ACC112 (cell line): ENCODE measurements around the gene RBP5.

ENCODE experiments used
- H2AFZ ChIP-seq: fragments of 200-600 bp; sonication (generic); one replicate; pipeline ENCODE4 v1.6.0; 2017; ENCODE audit warnings: antibody characterized with exemption, low read length; ENCODE audit not compliant: unreplicated experiment
- H3K27ac ChIP-seq: fragments of 200-600 bp; sonication (generic); 2 replicates; pipeline ENCODE4 v1.5.1; 2014; ENCODE audit warnings: low read depth, mild to moderate bottlenecking, antibody characterized with exemption, low read length, moderate library complexity
- H3K27me3 ChIP-seq: fragments of 200-600 bp; sonication (generic); 2 replicates; pipeline ENCODE4 v1.6.1; 2014; ENCODE audit warnings: mild to moderate bottlenecking, antibody characterized with exemption, low read length, moderate library complexity, mixed read lengths; ENCODE audit not compliant: insufficient read depth
- H3K36me3 ChIP-seq: fragments of 200-600 bp; sonication (generic); 2 replicates; pipeline ENCODE4 v1.6.1; 2016; ENCODE audit warnings: mild to moderate bottlenecking, antibody characterized with exemption, low read length, moderate library complexity, mixed read lengths; ENCODE audit not compliant: insufficient read depth
- H3K4me1 ChIP-seq: fragments of 200-600 bp; sonication (generic); one replicate; pipeline ENCODE4 v1.6.1; 2016; ENCODE audit warnings: low read length, mixed read lengths; ENCODE audit not compliant: insufficient read depth, unreplicated experiment, control insufficient read depth
- H3K4me3 ChIP-seq: fragments of 200-600 bp; sonication (generic); 2 replicates; pipeline ENCODE4 v1.5.1; 2014; ENCODE audit warnings: mild to moderate bottlenecking, low read depth, low read length
- H3K79me2 ChIP-seq: fragments of 200-600 bp; sonication (generic); one replicate; pipeline ENCODE4 v1.6.0; 2016; ENCODE audit warnings: low read length; ENCODE audit not compliant: control insufficient read depth, unreplicated experiment, insufficient read depth

The RBP5 gene

GRCh38 chr12:7075518-7075917 is 53.2 kb downstream of the RBP5 start:
- Histone ChIP-seq H3K4me1 (peaks cover 28% of the 10 kb centered on the region), H3K79me2 (no peaks in the 10 kb centered on the region), H3K4me3 (no peak overlapping the region), H2AFZ (no peak overlapping the region), H3K27ac (no peak overlapping the region), H3K27me3 (no peaks in the 10 kb centered on the region), H3K36me3 (peaks cover under 1% of the 10 kb centered on the region; the same call in 1 of the 2 replicates)

GRCh38 chr12:7073946-7074345 is 54.7 kb downstream of the RBP5 start:
- Histone ChIP-seq H3K27ac (no peak overlapping the region), H3K79me2 (no peaks in the 10 kb centered on the region), H2AFZ (no peak overlapping the region), H3K36me3 (no peaks in the 10 kb centered on the region), H3K4me1 (peaks cover 15% of the 10 kb centered on the region), H3K4me3 (no peak overlapping the region), H3K27me3 (no peaks in the 10 kb centered on the region)
